Parietal lobe (tissue), 2 donors: Measurements from ENCODE around the gene YPEL5. TPM values are rescaled to one million over a fixed set of nuclear protein-coding genes. Genes with fewer than 3 reads are reported as not detected.

Experiments used
- small RNA-seq: library from RNA; depleted of rRNA; stranded (forward); fragments of <200 nt; gene quantifications from one replicate; pipeline ENCODE3, GENCODE V24; 2014; ENCODE audit warnings: low replicate concordance
- total RNA-seq: library from RNA; depleted of rRNA; stranded (reverse); fragments of >200 nt; gene quantifications from one replicate; pipeline ENCODE4 v1.2.3, GENCODE V29; 2014

YPEL5 gene
- total RNA-seq, result 82.3 TPM

GRCh38 chr2:30146337-30147195, at the start of gene YPEL5:
TSS of gene YPEL5 (plus strand) at chr2:30147007. CDS start at chr2:30156652, 9,645 bp downstream.

Small RNAs within 50 kb of the gene (small RNA-seq; reads per million reads assigned to genes)
- not detected for gene SNORA10B

Other genes starting within 250 kb of the YPEL5 start
- 2.5 TPM for gene ALK, start 225.4 kb upstream of the YPEL5 start, total RNA-seq
- gene LBH, start 84.5 kb downstream of the YPEL5 start, total RNA-seq, result 61.7 TPM